ENCODE results near the gene SREBF2.

Gene SREBF2

DNA sequence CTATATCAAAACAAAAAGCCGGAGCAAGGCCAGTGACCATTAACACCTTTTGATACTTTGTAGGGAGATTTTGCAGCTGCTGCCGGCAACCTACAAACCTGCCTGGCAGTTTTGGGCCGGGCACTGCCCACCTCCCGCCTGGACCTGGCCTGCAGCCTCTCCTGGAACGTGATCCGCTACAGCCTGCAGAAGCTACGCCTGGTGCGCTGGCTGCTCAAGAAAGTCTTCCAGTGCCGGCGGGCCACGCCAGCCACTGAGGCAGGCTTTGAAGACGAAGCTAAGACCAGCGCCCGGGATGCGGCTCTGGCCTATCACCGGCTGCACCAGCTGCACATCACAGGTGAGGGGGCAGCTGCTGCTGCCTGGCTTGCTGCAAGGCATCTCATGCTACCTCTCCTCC is 47.7 kb downstream of the SREBF2 start:
- no peak for DNase-seq

DNA sequence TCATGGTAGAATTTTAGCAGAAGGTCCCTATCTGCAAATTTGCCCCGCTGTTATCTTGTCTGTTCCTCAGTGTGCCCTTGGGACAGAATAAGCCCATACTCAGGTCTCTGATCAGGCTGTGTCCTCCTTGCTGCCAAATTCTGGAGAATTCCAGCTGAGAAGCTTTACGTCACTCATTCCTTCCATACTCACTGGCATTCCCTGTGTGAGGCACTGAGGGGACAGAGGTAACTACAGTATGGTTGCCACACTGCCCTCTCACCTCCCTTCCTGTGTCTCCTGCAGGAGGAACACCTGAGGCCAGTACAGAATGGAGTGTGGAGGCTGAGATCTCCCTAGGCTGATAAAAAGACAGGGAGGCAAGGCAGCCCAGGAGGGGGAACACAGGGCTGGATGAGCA is 50.5 kb downstream of the SREBF2 start:
- DNase-seq, result no peak

DNA sequence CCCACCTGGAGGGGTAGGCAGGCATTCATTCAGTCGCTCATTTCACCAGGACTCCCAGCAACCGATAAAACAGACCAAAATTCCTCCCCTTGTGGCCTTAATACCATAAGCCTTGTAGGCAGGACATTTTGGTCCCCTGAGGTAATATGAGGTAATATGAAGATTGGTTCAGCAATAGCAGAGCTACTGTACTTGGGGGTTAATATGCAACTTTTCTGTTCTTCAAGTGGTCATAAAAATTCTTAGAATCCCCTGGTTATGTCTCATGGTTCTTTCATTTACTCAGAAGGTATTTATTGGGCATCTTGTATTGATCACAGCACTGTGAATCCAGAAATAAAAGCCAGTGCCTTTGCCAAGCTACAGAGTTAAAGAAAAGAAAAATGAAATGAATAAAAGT is 52.2 kb downstream of the SREBF2 start:
- no peak for DNase-seq

DNA sequence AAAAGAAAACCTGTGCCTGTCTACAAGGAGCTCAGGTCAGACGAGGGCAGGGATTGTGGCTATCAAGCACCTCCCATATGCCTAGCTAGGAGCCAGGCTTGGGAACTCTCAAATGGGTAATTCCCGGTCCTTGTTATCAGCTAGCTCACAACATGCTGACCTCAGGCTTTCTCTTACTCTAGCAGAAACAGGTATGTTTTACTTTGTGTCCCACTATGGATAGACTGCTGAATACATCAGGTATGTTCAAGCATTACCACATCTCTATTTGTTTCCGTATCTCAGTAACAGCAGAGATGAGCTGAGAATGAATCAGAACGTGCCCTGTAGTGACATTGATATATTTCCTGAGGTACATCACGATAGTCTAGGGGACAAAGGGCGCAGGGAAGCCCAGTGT is 52.6 kb downstream of the SREBF2 start:
- DNase-seq, result no peak

DNA sequence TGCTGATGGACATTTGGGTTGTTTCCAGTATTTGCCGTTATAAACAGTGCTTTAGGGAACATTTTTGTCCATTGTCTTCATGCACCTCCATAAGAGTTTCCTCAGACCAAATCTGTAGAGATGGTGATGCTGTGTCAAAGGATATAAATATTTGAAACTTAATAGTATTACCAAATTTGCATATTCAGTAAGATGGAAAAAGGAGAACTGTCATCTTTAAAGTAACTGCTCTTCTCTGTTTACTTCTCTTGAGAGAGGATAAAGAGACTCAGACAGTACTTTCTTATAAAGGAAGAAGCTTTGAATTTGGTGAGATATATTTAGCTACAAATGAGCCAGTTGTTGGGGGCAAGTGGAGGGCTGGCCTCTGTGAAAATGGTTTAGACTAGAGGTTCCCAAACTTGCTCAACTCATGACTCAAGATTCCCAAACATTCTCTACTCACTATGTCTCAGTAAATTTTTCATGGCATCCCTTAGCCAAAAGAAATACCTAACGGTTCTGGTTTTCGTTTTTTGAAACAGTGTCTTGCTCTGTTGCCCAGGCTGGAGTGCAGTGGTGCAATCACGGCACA is 55.8 kb downstream of the SREBF2 start:
- no peak for DNase-seq

DNA sequence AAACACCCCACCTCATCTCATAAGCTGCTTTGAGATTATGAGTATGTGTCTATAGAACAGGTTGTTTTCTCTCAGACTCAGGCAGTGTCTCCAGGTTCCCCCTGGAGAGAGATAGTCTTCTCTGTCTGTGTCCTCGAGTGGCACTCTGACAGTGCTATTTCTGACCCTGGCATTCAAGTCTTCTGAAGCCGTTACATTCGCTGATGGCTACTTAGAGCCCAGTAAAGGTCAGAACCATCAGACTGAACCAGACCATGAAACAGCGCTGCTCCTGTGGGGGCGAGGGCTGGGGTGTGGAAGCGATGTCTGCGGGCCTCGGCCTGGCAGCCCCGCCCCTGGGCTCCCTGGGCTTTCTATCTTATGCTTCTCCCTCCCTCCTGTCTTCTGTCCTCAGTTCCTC is 58.5 kb downstream of the SREBF2 start:
- no peak for DNase-seq

DNA sequence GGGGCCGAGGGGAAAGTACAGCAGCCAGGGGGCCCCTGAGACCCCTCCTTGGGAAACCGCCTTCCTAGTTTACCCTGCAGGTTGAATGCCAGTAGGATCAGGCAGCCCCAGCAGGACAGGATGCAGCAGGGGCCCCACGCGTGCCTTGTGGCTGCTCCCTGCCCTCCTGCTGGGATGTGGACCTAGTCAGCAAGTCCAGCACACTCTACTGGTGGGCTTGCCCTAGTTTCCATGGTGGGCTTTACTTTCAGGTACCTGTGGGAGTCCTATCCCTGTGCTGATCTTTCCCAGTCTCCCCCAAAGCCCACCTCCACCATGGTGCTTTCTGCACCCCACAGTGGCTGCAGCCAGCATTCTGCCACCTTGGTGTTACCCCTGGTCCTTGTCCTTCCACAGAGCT is 59.8 kb downstream of the SREBF2 start:
- DNase-seq, result no peak

DNA sequence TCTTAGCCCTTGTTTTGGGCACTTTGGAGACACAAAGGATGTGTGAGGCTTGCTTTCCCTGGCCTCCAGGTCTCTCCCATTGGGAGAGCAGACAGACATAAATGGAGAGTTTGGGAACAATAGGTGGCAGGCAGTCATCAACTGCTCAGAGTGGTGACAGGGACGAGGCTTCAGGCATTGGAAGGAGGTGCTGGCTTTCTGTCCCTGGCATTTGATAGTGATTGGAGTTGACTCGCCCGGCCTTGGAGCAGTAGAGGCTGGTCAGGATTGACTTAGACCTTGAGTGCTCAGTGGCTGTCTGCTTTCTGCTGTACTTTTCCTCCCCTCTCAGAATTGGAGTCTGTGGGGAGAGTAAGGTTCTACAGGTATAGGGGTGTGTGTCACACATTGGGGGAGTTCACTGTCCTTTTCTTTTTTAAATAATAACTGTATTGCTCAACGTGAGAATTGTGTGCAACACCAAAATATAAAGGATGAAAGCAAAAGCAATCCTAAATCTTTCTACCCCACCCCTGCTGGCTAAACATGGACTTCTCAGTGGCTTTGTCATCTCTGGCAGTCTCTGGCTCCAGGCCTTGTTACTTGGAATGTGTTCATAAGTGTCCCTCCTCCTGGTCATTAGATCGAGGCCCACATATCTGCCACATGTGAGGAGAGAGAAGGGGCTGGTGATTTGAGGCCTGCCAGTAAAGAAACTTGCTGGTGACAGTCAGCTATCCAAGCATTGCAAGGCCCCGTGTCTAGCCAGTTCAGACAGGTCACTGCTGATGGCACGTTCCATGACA is 60.9 kb downstream of the SREBF2 start:
- DNase-seq, result no peak

DNA sequence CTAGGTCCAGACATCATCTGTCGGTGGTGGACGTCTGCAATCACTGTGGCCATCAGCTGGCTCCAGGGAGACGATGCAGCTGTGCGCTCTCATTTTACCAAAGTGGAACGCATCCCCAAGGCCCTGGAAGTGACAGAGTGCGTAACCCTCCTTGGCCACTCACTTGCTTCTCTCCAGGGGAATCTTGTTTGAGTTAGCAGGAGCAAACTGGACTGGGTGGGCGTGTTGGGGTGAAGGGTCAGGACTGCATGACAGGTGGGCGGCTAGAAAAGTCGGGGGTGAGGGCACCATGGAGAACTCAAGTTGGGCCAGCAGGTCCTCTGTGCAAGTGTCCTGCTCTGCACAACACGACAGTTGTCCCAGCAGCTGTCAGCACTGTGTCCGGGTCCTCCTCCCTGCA is 65.7 kb downstream of the SREBF2 start:
- no peak for DNase-seq

DNA sequence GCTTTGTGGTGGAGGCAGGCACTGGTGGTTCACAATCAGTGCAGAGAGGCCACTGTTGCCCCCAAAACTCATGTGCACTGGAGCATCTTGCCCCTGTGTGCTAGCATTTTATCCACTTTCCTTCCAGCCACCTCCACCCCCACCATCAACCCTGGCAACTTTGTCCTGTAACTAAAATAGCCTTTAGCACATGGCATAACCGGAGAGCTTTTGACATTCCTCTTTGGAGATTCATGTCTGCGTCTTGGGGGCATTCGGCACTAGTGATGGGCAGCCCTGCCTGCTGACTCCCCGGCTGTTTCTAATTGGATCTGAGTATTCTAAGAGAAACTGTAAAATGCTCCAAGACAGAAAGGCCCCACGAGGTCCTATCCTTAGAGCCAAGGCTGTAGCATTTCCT is 66.2 kb downstream of the SREBF2 start:
- DNase-seq, result no peak

DNA sequence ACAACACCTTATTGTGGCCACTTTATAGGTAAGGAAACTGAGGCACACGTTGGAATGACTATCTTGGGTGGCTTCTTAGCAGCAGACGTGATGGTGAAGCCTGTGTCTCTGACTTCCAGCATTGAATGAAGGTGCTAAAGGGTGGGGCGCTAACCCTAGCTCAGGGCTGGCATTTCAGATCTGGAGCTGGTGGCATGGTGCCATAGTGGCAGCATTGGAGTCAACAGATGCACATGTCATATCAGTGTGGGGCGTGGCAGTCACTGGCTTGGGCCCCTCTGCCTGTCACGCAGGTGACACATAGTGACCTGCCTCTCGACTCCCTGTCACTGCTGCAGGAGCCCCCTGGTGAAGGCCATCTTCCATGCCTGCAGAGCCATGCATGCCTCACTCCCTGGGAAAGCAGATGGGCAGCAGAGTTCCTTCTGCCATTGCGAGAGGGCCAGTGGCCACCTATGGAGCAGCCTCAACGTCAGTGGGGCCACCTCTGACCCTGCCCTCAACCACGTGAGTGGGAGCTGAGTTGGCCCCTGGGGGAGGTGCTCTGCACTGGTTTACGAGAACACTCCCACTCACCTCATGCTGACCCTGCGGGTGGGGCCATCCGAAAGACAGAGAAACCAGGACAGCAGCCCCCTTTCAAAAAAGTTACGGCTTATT is 67.2 kb downstream of the SREBF2 start:
- peak; percentile 40 for DNase-seq

DNA sequence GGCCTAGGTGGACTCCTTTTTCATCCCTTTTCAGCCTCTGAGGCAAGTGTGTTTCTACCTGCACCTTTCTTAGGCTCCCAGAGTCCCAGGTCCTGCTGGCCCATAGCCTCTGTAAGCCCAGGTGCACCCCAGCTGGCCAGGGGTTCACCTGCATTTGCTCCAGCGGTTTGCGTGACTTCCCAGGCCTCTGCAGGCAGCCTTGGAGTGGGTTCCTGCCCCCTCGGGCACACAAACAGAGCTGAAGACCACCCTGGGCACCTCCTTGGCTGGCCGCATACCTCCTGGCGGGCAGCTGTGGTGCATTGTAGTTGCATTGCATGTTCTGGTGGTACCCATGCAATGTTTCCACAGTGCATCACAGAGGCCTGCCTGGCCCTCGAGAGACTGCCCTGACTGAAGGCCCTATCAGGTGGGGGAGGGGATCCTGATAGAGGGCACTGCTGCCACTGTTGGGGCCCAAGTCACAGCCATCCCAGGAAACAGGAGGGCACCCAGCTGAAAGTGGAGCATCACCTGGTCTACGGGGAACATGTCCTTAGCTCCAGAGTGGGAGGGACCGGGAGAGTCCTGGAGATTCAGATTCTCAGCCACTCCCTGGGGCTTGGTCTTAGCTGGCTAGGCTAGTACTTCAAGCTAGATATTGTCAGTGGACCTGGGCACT is 67.9 kb downstream of the SREBF2 start:
- no peak for DNase-seq

DNA sequence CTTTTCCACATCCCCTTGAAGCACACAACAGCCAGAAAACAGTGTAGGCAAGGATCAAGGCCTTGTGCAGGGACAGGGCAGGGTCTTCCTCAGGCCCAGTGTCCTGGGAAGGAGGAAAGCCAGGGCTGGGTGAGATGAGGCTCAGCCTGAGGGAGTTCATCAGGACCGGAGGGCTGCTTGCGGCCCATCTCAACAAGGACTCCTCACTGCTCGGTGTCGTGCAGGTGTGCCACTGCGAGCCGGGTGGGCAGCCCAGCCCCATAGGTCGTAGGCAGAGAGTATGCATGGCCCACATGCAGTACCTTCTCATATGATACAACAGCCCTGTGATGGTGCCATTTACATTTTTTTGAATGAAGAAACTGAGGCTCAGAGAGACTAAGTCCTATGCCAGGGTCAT is 69.1 kb downstream of the SREBF2 start:
- DNase-seq, result no peak

DNA sequence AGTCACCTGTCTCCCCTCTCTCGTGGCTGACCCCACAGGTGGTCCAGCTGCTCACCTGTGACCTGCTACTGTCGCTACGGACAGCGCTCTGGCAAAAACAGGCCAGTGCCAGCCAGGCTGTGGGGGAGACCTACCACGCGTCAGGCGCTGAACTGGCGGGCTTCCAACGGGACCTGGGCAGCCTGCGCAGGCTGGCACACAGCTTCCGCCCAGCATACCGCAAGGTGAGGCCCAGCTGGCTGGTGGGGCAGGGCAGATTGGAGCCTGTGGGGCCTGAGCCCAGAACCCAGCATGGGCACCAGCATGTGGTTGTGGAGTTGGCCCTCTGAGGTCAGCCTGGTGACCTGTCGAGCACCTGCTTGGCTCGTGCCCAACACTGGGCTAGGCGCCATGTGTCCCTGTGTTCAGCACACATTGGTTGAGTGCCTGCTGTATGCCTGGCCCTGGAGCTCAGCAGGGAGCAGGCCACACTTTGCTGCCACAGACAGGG is 70.1 kb downstream of the SREBF2 start:
- no peak for DNase-seq

DNA sequence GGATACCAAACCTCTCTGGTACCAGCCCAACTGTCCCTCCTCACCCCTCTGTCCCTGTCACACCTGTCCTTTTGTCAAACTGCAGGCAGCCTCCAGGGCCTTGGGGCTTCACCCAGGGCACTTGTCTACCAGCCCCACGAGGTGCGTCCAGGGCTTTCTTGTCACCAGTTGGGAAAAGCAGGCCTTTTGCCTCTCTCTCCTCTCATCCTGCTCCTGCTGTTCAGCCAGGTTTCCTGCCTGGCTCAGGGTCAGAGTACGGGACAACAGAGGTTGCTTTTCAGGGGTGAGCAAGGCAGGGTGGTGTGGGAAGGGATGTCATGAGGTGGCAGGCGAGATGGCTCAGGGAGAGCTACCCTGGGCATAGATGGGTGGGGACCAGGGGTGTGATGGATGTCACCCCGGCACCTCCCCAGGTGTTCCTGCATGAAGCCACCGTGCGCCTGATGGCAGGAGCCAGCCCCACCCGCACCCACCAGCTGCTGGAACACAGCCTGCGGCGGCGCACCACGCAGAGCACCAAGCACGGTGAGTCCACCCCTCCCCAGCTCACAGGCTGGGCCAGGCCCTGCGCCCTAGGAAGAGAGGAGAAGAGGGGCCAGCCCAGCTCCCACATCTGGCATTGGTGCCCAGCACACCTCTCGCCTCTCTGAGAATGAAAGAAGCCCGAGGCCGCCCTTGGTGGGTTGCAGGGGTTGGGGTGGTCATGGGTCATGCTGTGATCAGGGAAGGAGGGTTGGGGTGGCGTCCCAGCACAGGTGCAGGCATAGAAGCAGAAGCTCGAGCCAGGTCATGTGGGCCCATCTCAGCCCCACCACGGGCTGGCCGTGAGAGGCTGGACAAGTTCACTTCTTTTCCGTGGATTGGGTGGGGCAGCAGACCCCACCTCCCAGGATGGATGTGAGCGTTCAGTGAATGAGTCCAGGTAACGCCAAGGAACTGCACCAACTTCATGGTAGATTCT is 71.8 kb downstream of the SREBF2 start:
- no peak for DNase-seq

DNA sequence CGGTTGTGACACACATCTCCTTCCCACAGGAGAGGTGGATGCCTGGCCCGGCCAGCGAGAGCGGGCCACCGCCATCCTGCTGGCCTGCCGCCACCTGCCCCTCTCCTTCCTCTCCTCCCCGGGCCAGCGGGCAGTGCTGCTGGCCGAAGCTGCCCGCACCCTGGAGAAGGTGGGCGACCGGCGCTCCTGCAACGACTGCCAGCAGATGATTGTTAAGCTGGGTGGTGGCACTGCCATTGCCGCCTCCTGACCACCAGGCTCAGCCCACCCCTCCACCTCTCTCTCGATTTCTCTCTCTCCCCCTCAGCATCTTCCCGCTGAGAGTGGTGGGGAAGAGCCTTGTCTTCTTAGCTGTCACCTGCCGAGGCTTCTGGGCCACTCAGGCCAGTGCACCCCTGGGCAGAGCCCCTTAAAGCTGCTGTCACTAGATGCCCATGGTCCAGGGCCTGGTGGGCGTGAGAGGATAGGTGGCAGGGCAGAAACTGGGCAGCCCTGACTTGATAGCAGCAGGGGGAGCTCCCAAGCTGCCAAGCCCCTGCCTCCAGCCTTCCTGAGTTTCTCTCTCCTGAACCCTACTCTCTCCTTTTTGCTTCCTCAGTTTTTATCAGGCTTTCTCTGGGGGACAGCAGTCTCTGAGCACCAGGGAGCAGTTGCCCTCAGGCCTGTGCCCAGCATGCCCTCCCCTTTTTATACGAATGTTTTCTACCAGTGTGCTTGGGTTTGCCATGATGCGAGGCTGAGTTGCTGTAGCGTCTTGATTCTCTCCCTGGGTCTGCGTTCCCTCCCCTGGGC is 72.7 kb downstream of the SREBF2 start:
- DNase-seq, result no peak

DNA sequence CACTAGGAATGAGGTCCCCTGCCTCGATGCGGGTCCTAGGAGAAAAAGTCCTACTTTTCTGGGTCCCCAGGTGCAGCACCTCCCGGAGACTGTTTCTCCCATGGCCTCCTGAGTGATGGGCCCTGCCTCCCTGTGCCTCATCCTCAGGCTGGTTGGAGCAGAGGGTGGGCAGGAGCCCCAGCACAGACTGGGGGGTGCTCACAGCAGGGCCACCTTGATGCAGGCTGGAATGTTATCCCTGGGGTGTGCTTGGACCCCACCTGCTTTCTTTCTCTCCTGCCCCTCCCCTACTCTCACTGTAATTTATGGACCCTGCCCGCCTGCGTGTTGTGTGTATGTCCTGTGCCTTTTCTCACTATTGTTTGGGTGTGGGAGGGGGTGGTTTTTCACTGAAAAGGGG is 73.9 kb downstream of the SREBF2 start:
- DNase-seq, result no peak

DNA sequence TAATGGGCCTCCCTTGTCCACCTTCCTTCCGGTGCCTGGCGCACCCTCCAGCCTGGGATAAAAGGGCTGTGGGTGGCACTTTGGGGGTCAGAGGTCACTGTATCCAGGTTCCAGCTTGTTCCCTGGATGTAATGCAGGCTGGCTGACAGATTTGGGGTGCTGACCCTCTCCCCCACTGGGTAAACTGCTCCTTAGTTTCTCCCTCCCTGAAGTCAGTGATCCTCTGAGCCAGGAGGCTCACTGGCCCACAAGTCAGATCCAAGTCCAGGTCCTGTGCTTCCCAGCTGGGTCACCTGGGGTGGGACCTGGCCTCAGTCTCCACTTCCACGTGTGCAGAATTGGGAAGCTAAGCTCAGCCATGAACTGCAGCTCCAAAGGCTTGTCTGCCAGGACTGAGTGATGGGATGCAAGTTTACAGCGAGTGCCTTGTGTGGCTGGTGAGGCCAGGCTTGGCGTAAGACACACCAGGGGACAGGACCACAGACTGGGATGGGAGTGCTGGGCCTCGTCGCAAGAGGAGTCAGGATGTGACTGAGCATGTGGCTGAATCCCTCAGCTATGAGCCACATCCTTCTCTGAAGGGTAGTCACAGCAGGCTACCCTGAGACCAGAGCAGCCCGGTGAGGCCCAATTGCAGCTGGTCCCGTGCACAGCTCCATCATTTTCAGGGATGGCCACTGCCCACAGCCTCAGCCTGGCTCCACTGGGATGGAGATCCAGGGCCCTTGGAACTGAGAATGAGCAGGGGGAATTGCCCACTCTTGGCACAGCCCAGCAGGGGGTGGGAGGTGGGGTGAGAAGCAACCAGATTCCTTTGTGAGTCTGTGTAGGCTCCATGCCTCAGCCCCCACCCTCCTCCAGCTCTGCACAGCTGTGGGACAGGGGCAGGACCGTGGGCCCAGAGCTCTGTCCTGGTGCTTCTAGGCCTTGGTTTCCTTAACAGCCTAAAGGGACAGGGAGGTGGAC is 74.8 kb downstream of the SREBF2 start:
- no peak for DNase-seq

DNA sequence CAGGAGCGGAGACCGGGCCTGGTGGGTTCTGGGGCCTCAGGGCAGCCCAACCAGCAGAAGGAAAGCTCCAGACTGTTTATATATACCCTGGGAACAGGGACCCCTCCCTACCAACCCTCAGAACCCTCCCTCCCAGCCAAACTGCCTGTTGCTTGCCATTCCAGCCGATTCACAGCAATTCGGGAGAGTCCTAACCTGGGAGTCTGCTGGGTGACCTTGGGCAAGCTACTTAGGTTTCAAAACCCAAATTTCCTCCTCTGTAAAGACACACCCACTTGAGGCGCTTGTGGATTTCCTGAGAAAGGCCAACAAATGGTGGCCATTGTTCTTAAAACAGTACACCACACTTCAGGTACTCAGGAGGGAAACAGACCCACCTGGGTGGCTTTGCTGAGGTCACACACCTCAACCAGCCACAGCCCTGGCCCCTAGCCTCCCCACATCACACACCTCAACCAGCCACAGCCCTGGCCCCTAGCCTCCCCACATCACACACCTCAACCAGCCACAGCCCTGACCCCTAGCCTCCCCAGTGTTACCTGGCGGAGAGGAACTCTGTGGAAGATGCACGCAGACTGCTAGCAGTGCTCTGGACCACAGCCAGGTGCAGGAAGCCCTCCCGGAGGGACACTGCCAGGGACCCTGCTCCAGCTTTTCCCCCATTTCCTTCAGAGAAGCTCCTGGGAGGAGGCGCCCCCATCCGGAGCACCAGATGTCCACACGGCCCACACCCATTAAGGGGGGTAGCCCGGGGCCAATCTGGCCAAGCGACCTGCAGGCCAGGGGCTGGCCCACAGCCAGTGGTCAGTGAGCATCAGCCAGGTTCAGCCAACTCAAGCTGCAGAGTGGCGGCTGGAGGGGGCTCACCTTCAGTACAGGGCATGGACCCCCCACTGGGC is 75.8 kb downstream of the SREBF2 start:
- peak; percentile 42 for DNase-seq

Measured in hematopoietic multipotent progenitor cell treated with erythropoietin and hydrocortisone succinate and interleukin-3 and kit ligand, for 6 days (in vitro differentiated cells).